Measurements from ENCODE around the gene PRKAR2A.

PRKAR2A gene

GRCh38 chr3:48847504-48848423 lies at the start of gene PRKAR2A:
PRKAR2A (minus strand) TSS chr3:48847874; CDS start chr3:48847596, 278 bp downstream.
- DNase-seq = peak; percentile 38

DNA sequence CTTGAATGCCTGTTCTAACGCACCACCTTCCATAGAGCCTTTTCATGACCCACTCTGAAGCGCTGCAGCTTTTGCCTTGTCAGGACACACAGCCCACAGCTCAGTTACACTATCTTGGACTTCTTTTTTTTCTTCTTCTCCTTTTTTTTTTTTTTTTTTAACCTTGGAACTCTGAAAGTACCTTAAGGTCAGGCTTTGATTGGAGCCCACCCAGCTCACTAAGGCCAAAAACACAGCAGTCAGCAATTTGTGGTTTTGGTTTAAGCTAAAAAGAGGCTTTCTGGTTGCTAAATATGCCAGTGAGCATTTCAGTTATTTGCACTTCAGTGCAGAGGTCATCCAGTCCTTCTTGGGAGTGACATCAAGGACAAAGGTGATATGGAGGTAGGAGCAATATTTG lies 49.3 kb upstream of the PRKAR2A start:
- DNase-seq = no peak

GRCh38 chr3:48894516-48894915 lies 46.8 kb upstream of the PRKAR2A start:
- no peak for DNase-seq

DNA sequence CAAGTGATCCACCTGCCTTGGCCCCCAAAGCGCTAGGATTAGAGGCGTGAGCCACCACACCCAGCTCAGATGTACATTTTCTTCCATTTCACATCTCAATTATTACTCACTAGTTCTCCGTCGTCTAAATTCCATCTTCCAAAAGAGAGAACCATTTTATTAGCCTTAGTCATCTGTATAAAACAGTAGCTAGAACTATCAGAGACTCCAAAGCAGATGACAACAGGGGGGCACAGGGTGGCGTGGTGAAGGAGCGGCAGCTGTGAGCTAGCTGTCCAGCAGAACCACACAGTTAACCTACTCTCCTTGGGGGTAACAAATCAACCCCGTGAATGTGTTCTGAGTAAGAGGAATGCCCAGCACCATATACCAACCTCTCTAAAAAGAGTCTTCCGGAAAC lies 43.9 kb upstream of the PRKAR2A start:
- DNase-seq = no peak

- DNase-seq = no peak
These were observed 38.1 kb upstream of the PRKAR2A start for GRCh38 chr3:48885753-48886152.

DNA sequence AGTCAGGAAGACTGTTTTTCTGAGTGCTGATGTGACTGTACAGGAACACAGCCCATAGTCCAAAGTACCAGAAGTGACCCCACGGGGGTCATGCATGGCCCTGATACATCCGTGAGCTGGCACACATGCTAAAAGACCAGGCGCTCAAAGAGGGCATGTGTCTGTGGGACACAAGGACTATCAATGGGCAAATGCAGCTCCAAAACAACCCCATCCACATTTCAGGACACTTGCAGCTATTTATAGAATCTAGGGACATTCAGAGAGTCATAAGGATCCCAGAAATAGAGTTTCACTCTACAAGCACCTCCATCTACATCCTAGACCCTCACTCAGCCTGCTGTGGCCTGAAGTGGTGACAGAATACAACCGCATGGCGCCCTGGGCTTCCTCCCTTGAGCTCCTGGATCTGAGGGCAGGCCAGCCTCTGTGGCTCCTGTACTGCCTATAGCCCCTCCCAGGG lies 34.0 kb upstream of the PRKAR2A start:
- DNase-seq = no peak

DNA sequence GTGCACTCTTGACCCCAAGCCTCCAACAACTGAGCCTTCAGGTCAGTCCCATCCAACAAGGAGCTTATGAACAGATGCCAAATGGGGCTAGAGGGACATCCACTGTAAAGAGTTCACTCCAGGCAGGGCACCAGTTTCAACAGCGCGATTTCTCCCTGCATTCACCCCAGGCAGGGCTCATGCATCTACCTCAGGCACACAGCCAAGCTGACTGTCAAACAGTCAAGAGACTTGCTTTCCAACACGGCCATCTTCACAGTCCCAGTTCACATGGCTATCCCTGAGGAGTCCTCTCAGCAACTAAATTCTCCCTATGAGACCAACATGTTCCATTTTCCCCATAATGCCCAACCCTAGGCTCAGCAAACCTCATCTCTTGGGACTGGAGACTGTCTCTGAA lies 33.3 kb upstream of the PRKAR2A start:
- DNase-seq = no peak

GRCh38 chr3:48879994-48880377 lies 32.3 kb upstream of the PRKAR2A start:
- no peak for DNase-seq

DNA sequence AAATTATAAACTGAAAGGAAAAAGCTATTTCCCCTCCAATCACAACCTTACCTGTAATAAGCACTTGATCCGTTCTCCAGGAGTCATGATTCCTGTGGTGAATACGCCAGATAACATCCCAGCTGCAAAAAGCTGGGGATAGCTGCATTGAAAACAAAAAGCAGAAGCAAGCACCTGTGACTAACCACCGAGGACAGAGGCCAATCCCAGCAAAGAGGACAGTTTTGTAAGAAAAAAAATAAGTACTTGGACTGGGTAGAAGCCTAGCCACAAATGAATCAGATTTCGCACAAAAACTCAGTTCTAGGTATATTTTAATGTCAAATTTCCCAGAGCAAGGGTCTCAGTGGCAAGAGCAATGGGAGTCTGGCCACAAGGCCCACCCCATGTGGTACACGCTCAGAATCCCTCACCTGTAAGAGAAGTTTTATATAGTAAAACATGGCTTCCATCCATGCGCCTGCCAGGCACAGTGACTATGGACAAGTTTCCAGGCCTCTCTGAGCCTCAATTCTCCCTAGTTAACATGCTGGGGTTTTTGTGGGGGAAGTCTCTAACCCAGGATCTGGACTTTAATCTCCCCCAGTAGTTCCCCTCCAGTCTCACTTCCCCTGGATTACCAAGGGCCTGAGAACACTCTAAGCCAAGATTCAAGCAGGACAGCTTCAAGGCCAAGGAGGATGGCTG lies 31.8 kb upstream of the PRKAR2A start:
- DNase-seq = no peak

DNA sequence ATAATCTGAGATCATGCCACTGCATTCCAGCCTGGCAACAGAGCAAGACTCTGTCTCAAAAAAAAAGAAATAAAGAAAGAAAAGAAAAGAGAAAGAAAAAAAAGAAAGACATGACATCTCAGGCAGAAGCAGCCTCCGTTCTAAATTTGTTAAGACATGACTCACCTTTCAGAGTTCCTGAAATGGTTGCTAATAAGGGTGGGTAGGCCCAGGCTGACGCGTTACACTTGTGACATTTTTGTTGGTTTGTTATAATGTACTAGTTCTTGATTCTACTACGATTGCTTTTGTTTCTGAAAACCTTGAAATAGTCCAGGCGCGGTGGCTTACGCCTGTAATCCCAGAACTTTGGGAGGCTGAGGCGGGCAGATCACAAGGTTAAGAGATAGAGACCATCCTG lies 30.0 kb upstream of the PRKAR2A start:
- DNase-seq = no peak

DNA sequence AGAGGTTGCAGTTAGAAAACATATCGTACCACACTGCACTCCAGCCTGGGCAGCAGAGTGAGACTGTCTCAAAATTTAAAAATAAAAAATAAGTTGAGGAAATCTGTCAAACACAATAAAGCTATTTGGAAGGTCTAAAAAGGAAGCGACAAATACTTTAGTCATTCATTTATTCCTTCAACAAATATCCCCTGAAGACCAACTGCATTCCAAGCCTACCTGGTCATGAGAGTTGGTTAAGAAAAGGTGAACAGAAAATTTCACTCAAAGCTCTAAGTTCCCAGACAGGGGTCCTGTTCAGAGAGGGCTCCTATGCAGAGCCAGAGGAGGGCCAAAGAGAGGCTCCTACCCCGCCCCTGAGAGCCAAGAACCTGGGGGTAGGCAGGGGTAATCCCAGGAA lies 15.4 kb upstream of the PRKAR2A start:
- DNase-seq = no peak

- no peak for DNase-seq
These were observed 11.5 kb upstream of the PRKAR2A start for GRCh38 chr3:48859206-48859605.

- no peak for DNase-seq
These were observed 11.0 kb upstream of the PRKAR2A start for GRCh38 chr3:48858709-48859108.

GRCh38 chr3:48857641-48858040 lies 10.0 kb upstream of the PRKAR2A start:
- no peak for DNase-seq

- DNase-seq = no peak
These were observed 8.8 kb upstream of the PRKAR2A start for GRCh38 chr3:48856469-48856868.

- no peak for DNase-seq
These were observed 8.2 kb upstream of the PRKAR2A start for GRCh38 chr3:48855681-48856447.

- no peak for DNase-seq
These were observed 4.5 kb upstream of the PRKAR2A start for GRCh38 chr3:48852151-48852550.

DNA sequence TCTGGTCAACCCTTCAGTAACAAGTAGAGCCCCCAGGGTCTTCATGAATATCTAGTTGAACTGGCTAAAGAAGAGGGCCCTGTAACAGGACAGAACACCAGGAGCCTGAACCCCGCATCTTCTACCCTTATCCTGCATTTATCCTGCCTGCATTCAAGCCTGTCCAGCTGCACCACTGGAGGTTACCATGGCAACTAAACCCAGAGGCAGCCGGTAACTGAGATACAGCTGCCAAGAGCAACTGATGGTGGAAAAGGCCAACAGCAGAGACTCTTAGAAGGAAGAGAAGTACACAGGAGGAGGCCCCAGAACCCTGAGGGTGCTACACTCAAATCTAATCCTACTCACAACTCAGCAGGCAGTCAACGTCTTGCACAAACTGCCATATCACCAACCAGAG lies 3.7 kb upstream of the PRKAR2A start:
- no peak for DNase-seq

DNA sequence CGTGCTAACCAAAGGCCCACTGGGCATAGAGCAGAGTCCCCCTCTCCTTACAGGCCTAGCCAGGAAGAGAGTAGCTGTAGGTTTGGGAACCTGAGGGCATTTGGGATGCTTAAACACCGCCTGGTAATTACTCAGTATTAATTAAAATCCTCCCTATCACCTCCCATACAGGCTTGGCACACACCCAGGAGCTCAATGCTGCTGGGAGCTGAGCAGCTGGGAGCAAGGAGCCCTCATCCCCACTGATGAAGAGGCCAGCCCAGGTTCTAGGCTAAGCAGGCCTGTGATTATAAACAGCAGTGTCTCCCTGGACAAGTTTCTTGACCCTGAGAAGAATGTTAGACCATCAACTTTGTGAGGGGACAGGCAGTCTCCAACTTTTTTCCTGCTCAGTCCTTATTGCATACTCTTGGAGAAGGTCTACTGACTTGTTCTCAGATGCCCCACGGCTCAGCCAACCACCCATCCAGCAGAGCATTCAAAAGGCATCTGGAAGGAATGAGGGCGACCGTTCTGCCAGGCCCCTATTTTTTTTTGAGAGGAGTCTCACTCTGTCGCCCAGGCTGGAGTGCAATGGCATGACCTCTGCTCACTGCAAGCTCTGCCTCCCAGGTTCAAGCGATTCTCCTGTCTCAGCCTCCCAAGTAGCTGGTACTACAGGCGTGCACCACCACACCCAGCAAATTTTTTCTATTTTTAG lies 1.3 kb upstream of the PRKAR2A start:
- no peak for DNase-seq

DNA sequence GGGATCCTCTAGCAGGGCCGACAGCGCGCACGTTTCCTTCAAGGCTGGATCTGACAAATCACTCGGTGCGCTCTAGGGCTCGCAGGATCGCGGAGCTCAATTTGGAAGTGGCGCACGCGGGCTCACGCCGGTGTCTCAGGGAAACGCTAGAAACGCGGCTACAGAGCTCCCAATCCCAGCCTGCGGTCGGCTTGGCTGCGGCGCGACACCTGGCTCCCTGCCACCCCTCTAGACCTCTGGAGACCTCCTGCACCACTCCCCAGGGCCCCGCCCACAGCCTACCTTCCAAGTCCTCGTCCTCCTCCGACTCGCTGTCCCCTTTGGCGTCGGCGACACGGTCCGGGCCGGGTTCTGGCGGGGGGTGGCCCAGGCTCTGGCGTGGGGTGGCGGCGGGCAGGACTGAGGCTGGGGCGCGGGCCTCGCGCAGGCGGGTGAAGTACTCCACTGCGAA lies 596 bp downstream of the PRKAR2A start:
- peak; percentile 32 for DNase-seq

DNA sequence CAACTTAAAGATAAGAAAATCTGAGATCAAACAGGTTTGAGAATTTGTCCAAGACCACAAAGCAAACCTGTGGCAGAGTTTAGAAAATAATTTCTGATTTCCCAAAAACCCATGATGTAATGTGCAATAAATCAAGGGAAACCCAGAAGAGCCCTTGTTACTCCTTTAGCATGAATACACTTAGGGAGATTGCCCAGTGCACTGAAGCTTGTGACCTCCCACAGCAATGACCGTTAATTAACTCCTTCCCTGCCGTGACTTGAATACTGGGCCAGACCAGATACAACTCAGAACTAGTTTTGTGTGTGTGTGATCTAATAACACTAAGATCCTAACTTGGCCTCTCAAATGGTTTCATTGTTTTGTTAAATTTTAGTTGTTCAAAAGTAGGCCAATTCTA lies 2.5 kb downstream of the PRKAR2A start:
- DNase-seq = no peak

DNA sequence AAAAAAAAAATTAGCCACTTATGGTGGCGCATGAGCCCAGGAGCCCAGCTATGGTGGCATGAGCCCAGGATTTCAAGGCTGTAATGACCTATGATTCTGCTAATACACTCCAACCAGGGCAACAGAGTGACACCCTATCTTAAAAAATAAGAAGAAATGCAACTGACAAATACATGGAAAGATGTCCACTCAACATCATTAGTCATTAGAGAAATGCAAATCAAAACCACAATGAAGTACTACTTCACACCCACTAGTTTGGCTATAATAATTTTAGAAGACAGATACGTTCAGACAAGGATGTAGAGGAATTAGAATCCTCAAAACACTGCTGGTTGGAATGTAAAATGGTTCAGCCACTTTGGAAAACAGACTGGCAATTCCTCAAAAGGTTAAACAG lies 10.5 kb downstream of the PRKAR2A start:
- no peak for DNase-seq
